ENCODE results near the gene OR6Q1.

The OR6Q1 gene

DNA sequence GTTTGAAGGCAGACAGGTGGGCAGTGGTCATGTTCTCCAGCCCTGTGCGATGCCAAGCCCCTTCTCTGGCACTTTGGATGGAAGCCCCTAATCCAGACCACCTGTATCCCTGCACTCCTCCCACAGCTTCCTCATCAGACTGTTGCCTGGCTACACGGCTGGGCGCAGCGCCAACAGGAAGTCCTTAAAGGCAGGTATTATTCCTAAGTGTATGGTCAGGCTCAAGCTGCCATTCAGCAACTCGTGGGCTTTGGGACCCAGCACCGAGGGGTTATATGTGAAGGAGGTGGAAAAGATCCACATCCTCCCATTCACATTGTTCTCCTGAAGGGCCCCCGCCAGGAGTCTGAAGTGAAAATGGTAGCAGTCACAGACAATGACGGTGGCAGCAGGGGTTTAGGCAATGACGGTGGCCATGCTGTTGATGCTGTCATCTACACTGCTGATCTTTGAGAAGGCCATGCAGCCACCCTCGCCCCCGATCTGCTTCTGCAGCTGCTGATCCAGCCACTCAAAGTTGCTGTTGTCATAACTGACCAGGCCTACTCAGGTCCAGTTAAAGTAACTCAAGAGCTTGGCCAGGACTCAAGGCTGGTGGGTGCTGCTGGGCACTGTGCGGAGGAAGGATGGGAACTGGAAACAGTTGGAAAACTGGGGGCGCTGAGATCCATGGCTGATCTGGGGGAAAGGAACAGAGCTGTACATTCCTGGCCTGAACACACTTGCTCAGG, 27.7 kb downstream of the OR6Q1 start:
- DNase-seq, result peak; percentile 84

DNA sequence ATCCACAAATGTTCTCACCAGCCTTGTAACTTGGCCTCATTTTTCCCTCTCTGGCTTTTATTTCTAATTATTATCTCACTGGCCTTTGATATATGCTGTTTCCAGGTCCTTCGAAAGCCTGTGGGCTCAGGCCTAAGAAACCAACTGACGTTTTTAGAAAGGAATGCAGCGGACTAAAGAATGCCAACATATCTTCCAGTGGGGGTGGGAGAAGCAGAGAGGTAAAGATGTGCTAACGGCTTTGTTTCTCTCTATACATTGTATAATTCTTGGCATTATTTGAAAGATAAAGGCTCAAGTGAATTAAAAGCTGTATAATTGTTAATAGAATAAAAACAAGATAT, 28.2 kb downstream of the OR6Q1 start:
- no peak for DNase-seq

DNA sequence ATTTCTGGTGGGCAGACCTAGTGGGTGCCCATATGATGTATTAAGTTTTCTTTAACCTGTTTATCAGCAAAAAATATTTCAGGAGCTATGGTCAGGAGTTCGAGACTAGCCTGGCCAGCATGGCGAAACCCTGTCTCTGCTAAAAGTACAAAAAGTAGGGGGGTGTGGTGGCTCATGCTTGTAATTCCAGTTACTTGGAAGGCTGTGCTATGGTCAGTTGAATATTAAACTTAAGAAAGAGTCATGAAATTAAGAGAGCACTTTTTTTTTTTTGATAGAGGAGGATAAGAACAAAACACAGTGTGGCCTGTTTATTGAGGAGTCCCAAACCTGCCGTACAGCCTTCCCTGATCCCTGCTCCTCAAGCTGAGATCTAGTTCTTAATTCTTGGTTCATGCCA, 29.8 kb downstream of the OR6Q1 start:
- DNase-seq, result no peak

DNA sequence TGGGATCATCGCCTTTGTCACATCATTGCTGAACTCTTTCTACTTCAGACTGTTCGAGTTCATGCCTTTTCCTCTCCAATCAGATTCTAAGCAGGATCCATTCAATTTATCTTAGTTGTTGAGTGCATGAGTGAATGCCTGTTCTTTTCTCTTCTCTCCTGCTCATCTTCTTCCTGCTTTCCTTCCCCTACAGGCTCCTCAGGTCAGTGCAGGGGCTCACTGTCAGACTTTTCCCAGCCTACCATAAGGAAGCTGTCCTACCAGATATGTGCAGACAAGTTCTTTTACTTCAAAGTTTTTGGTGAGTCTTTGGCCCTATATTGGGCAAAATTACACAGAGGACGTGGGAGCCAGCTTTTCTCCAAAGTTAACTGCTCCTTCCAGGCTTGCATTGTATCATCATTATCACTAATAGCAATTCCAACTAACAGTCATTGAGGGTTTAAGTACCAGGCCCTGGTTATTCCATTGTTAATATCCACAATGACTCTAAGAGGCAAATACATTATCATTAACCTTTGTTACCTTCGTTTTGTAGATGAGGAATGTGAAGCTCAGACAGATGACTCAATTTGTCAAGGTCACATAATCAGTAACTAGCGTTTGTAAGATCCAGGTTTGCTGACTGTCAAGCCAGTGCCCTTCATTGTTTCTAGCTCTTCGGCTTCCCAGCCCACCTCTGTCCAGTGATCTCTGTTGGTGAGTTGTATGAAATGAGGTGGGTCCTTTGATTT, 30.4 kb downstream of the OR6Q1 start:
- no peak for DNase-seq

DNA sequence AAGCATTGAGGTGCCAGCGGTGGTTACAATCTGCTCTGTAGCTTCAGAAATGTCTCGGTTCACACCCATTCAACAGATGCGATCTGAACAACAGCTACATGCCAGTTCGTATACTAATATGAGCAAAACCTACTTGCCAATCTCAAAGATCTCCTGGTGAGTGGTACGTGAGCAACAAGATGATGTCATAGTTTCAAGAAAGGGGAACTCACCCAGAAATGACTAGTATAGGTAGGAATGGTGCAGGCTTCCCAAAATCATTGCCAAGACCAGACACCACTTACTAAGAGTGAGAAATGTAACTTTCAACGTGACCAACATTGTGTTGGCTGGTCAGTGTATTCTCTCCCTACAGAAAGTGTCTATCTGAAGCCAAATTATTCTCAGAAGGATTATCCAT, 31.1 kb downstream of the OR6Q1 start:
- no peak for DNase-seq

DNA sequence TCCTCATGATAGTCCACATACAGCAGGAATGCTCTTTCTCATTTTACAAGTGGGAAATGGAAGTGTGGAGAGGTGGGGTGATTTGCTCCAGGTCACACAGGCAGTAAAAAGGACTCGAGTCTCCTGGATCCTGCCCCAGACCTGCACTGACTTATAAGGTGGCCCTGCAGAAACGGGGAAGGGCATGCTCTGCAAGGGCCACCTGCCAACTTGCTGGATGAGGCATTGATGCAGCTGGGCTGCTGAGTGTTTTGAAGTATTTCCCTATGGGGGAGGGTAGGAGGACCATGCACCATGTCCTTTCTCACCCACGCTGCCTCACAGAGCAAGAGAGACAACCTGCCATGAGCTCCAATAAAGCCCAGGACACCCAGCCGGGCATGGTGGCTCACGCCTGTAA, 36.9 kb downstream of the OR6Q1 start:
- peak; percentile 60 for DNase-seq

DNA sequence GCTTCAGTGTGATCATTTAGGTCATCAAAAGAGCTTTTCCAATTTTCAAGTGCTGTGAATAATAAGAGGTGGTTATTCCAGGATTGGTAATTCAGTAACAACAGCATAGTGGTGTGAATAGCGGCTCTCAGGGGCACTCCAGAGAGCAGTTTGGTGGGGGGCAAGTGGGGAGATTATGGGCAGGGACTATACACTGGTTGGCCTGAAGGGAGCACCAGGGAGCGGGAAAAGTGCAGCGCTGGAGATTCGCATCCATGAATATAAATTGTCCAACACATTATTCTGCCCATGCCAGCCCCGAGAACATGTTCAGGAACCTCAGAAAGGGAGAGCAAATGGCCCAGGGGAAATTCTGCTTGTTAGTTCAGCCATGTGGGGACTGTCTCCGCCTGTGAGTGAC, 37.9 kb downstream of the OR6Q1 start:
- DNase-seq, result no peak

DNA sequence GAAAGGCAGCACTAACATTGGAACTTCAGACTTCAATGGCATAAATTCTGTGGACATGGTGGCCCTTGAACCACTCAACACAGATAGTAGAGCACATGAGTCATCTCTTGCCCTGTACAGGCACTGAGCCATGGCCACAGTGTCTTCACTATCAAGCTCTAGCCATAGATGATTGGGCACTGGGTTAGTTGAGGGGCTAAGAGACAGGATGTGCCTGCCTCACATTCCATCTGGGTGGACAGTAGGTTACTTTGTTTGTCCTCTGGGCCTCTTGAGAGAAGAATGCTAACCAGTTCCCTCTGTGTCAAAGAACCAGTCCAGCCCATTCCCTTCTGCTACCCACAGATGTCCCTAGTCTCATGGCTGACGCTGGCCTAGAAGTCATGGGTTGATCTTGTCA, 39.8 kb downstream of the OR6Q1 start:
- DNase-seq, result peak; percentile 56

DNA sequence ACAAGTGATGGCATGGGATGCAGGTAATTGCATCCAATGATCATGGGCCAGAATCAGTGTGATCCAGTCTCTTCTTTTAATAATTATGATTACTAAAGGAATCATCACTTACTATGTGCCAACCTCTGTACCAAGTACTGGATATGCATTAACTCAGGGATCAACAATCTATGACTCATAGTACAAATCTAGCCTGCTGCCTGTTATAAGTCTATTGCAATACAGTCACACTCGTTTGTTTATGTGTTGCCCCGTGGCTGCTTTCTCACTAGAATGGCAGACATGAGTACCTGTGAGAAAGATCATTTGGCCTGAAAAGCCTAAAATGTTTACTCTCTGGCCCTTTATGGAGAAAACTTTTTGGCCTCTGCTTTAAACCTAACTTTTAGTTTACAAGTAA, 45.0 kb downstream of the OR6Q1 start:
- DNase-seq, result peak; percentile 51

Measured in DMS53 (cell line).